ENCODE results near the gene ZNF677. TPM values are rescaled to one million over a fixed set of nuclear protein-coding genes. Genes with fewer than 3 reads are reported as not detected.
"Not testable (repeated sequence)": the region's sequence is repeated elsewhere in the genome, so short reads cannot be mapped to it uniquely, and the experiment has no call there.

ZNF677 gene
- polyA plus RNA-seq, 1 donor (not counting 4 experiments of a cell fraction or from before 2014, with no cell fraction given): 16.8 TPM

DNA sequence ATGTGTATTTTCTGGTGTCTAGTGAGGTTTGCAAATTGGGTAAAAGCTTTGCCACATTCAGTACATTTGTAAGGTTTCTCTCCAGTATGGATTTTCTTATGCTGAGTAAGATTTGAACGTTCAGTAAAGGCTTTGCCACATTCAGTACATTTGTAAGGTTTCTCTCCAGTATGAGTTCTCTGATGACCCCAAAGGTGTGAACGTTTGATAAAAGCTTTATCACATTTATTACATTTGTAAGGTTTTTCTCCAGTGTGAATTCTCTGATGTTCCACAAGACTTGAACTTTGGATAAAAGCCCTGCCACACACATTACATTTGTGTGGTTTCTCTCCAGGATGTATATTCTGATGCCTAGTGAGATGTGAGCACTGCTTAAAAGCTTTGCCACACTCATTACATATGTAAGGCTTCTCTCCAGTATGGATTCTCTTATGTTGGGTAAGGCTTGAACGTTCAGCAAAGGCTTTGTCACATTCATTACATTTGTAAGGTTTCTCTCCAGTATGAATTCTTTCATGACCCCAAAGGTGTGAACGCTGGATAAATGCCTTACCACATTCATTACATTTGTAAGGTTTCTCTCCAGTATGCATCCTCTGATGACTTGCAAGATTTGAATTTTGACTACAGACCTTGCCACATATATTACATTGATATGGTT is 17.4 kb downstream of the ZNF677 start:
- no peak for TF ChIP-seq EZH2 (IDR thresholded peaks at IDR 0.05; ENCODE audit: low read length)
- TF ChIP-seq, protein P1, sequence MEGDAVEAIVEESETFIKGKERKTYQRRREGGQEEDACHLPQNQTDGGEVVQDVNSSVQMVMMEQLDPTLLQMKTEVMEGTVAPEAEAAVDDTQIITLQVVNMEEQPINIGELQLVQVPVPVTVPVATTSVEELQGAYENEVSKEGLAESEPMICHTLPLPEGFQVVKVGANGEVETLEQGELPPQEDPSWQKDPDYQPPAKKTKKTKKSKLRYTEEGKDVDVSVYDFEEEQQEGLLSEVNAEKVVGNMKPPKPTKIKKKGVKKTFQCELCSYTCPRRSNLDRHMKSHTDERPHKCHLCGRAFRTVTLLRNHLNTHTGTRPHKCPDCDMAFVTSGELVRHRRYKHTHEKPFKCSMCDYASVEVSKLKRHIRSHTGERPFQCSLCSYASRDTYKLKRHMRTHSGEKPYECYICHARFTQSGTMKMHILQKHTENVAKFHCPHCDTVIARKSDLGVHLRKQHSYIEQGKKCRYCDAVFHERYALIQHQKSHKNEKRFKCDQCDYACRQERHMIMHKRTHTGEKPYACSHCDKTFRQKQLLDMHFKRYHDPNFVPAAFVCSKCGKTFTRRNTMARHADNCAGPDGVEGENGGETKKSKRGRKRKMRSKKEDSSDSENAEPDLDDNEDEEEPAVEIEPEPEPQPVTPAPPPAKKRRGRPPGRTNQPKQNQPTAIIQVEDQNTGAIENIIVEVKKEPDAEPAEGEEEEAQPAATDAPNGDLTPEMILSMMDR (optimal IDR thresholded peaks at IDR 0.05 in 1 of 3, IDR thresholded peaks at IDR 0.05 in 1 of 3, conservative IDR thresholded peaks at IDR 0.05 in 1 of 3; ENCODE audit: extremely low read depth in 1 of 3, insufficient read depth in 2 of 3, low read length in 3 of 3): no peak
- Histone ChIP-seq H3K9me3 (ENCODE audit: control insufficient read depth, low read depth, low read length) (peaks cover 19% of the 10 kb centered on the region), H3K36me3 (ENCODE audit: control insufficient read depth in 2 of 2, extremely low read depth in 1 of 2, insufficient read depth in 2 of 2, low read length in 2 of 2) (peaks cover 0 to 7% of the 10 kb centered on the region in 2 experiments), H3K4me3 (ENCODE audit: control insufficient read depth in 2 of 3, extremely low read depth in 1 of 3, insufficient read depth in 2 of 3, low read depth in 1 of 3, low read length in 3 of 3) (no peak overlapping the region), H3K27ac (ENCODE audit: control insufficient read depth, insufficient read depth, low read length) (no peak overlapping the region), H3K4me1 (ENCODE audit: control insufficient read depth, extremely low read depth, insufficient read depth, low read length) (no peaks in the 10 kb centered on the region), H3K9me1 (ENCODE audit: control insufficient read depth, extremely low read depth, insufficient read depth, low read length) (no peaks in the 10 kb centered on the region), H3K4me2 (ENCODE audit: control insufficient read depth, extremely low read depth, insufficient read depth, low read depth, low read length) (no peak overlapping the region), H2AFZ (ENCODE audit: control insufficient read depth, low read length) (no peak overlapping the region), H4K20me1 (ENCODE audit: control insufficient read depth, extremely low read depth, insufficient read depth, low read length) (no peaks in the 10 kb centered on the region), H3K9ac (ENCODE audit: control insufficient read depth, extremely low read depth, insufficient read depth, low read length) (no peak overlapping the region), H3K27me3 (ENCODE audit: control insufficient read depth, extremely low read depth, insufficient read depth, low read length) (no peaks in the 10 kb centered on the region), H3K79me2 (ENCODE audit: control insufficient read depth, insufficient read depth, low read length) (no peaks in the 10 kb centered on the region)
- no peak for FAIRE-seq
- dilution Hi-C loops (cut with MboI; ENCODE audit: extremely low pct_ligation_motif_present, low sequenced_read_pairs): no loop called here
- no peak for DNase-seq (ENCODE audit: low read depth, low spot score)

DNA sequence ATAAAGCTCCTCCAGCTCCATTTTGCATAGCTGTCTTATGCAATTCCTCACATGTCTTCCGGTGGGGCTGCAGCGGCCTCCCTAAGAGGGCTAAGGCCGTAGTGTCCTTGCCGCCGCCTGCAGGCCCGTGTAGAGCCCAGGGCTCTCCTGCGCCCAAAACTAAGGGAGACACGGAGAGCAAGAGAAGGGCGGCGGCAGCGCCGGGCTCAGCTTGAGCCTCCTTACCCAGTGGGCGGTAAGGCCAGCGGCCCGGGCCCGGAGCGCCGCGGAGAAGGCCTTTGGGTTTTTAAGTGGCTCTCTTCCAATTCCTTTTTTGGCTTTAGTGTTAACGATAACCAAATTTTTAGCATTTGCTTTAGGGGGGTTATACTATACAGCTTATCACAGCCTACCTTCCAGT is 30.1 kb downstream of the ZNF677 start:
- no peak for FAIRE-seq
- Histone ChIP-seq H3K4me3 (ENCODE audit: control insufficient read depth in 2 of 3, extremely low read depth in 1 of 3, insufficient read depth in 2 of 3, low read depth in 1 of 3, low read length in 3 of 3) (no peak overlapping the region), H3K4me1 (ENCODE audit: control insufficient read depth, extremely low read depth, insufficient read depth, low read length) (no peaks in the 10 kb centered on the region), H4K20me1 (ENCODE audit: control insufficient read depth, extremely low read depth, insufficient read depth, low read length) (no peaks in the 10 kb centered on the region), H3K9ac (ENCODE audit: control insufficient read depth, extremely low read depth, insufficient read depth, low read length) (no peak overlapping the region), H3K27ac (ENCODE audit: control insufficient read depth, insufficient read depth, low read length) (no peak overlapping the region), H3K36me3 (ENCODE audit: control insufficient read depth in 2 of 2, extremely low read depth in 1 of 2, insufficient read depth in 2 of 2, low read length in 2 of 2) (no peaks in the 10 kb centered on the region), H3K9me3 (ENCODE audit: control insufficient read depth, low read depth, low read length) (peaks cover 4% of the 10 kb centered on the region), H3K27me3 (ENCODE audit: control insufficient read depth, extremely low read depth, insufficient read depth, low read length) (no peaks in the 10 kb centered on the region), H3K4me2 (ENCODE audit: control insufficient read depth, extremely low read depth, insufficient read depth, low read depth, low read length) (no peak overlapping the region), H2AFZ (ENCODE audit: control insufficient read depth, low read length) (no peak overlapping the region), H3K9me1 (ENCODE audit: control insufficient read depth, extremely low read depth, insufficient read depth, low read length) (no peaks in the 10 kb centered on the region), H3K79me2 (ENCODE audit: control insufficient read depth, insufficient read depth, low read length) (no peaks in the 10 kb centered on the region)
- no peak for DNase-seq (ENCODE audit: low read depth, low spot score)
- TF ChIP-seq, protein P1 (optimal IDR thresholded peaks at IDR 0.05 in 1 of 3, IDR thresholded peaks at IDR 0.05 in 1 of 3, conservative IDR thresholded peaks at IDR 0.05 in 1 of 3; ENCODE audit: extremely low read depth in 1 of 3, insufficient read depth in 2 of 3, low read length in 3 of 3): no peak
- TF ChIP-seq EZH2 (IDR thresholded peaks at IDR 0.05; ENCODE audit: low read length): no peak
- dilution Hi-C loops (cut with MboI; ENCODE audit: extremely low pct_ligation_motif_present, low sequenced_read_pairs): no loop called here

DNA sequence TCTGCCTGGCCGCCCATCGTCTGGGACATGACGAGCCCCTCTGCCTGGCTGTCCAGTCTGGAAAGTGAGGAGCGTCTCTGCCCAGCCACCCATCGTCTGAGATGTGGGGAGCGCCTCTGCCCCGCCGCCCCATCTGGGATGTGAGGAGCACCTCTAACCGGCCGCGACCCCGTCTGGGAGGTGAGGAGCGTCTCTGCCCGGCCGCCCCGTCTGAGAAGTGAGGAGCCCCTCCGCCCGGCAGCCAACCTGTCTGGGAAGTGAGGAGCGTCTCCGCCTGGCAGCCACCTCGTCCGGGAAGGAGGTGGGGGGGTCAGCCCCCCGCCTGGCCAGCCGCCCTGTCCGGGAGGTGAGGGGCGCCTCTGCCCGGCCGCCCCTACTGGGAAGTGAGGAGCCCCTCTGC is 32.0 kb downstream of the ZNF677 start:
- H3K4me2 ChIP-seq (ENCODE audit: control insufficient read depth, extremely low read depth, insufficient read depth, low read depth, low read length); FAIRE-seq; H3K27ac ChIP-seq (ENCODE audit: control insufficient read depth, insufficient read depth, low read length); H3K27me3 ChIP-seq (ENCODE audit: control insufficient read depth, extremely low read depth, insufficient read depth, low read length); dilution Hi-C loops (cut with MboI; ENCODE audit: extremely low pct_ligation_motif_present, low sequenced_read_pairs); H3K4me3 ChIP-seq (ENCODE audit: control insufficient read depth in 2 of 3, extremely low read depth in 1 of 3, insufficient read depth in 2 of 3, low read depth in 1 of 3, low read length in 3 of 3); H3K9me1 ChIP-seq (ENCODE audit: control insufficient read depth, extremely low read depth, insufficient read depth, low read length); H2AFZ ChIP-seq (ENCODE audit: control insufficient read depth, low read length); DNase-seq (ENCODE audit: low read depth, low spot score); H3K36me3 ChIP-seq (ENCODE audit: control insufficient read depth in 2 of 2, extremely low read depth in 1 of 2, insufficient read depth in 2 of 2, low read length in 2 of 2); H3K79me2 ChIP-seq (ENCODE audit: control insufficient read depth, insufficient read depth, low read length); H3K9me3 ChIP-seq (ENCODE audit: control insufficient read depth, low read depth, low read length); H3K4me1 ChIP-seq (ENCODE audit: control insufficient read depth, extremely low read depth, insufficient read depth, low read length); H3K9ac ChIP-seq (ENCODE audit: control insufficient read depth, extremely low read depth, insufficient read depth, low read length); H4K20me1 ChIP-seq (ENCODE audit: control insufficient read depth, extremely low read depth, insufficient read depth, low read length): not testable (repeated sequence)

All from keratinocyte (primary cell).